A549 (cell line): ENCODE data around the gene CPXM1.

ENCODE experiments used
- CEBPB ChIP-seq, 2 experiments: fragments of >200 bp in 1 of 2; sonication (Bioruptor Twin) in 1 of 2; formaldehyde crosslinking in 1 of 2; IDR thresholded peaks; 2 replicates each; pipeline ENCODE4 v1.6.1; 2012 to 2016
- ESRRA ChIP-seq: fragments of 150-350 bp; IDR thresholded peaks from 2 replicates; pipeline ENCODE4 v1.6.1; 2014; ENCODE audit warnings: mild to moderate bottlenecking, low read length, borderline replicate concordance
- HOXA7 ChIP-seq: fragments of 250-450 bp; sonication (Bioruptor Pico); IDR thresholded peaks from 2 replicates; pipeline ENCODE4 v1.5.0; 2020; ENCODE audit warnings: mild to moderate bottlenecking, moderate library complexity
- MAFK ChIP-seq: fragments of 450-650 bp; IDR thresholded peaks from 2 replicates; pipeline ENCODE4 v1.6.1; 2014; ENCODE audit not compliant: partially characterized antibody
- POLR2A ChIP-seq: IDR thresholded peaks from 2 replicates; pipeline ENCODE4 v1.6.1; 2012; ENCODE audit warnings: mild to moderate bottlenecking, low read length
- TF ChIP-seq, protein P1 (sequence below): fragments of 200-600 bp; sonication (generic); IDR thresholded peaks from 2 replicates; pipeline ENCODE4 v1.6.1; 2016; ENCODE audit warnings: antibody characterized with exemption, mild to moderate bottlenecking, moderate library complexity
- TF ChIP-seq, protein P2 (sequence below): fragments of >200 bp; sonication (Bioruptor Twin); formaldehyde crosslinking; IDR thresholded peaks from 3 replicates; pipeline ENCODE4 v1.5.1; 2016

- TF ChIP-seq ESRRA (no peak), CEBPB (IDR thresholded peaks at IDR 0.05) (no peak), MAFK (no peak), POLR2A (peak; percentile 22; the same call in 1 of the 2 replicates), HOXA7 (CRISPR knock-in tag) (no peak)
- TF ChIP-seq, protein P1, sequence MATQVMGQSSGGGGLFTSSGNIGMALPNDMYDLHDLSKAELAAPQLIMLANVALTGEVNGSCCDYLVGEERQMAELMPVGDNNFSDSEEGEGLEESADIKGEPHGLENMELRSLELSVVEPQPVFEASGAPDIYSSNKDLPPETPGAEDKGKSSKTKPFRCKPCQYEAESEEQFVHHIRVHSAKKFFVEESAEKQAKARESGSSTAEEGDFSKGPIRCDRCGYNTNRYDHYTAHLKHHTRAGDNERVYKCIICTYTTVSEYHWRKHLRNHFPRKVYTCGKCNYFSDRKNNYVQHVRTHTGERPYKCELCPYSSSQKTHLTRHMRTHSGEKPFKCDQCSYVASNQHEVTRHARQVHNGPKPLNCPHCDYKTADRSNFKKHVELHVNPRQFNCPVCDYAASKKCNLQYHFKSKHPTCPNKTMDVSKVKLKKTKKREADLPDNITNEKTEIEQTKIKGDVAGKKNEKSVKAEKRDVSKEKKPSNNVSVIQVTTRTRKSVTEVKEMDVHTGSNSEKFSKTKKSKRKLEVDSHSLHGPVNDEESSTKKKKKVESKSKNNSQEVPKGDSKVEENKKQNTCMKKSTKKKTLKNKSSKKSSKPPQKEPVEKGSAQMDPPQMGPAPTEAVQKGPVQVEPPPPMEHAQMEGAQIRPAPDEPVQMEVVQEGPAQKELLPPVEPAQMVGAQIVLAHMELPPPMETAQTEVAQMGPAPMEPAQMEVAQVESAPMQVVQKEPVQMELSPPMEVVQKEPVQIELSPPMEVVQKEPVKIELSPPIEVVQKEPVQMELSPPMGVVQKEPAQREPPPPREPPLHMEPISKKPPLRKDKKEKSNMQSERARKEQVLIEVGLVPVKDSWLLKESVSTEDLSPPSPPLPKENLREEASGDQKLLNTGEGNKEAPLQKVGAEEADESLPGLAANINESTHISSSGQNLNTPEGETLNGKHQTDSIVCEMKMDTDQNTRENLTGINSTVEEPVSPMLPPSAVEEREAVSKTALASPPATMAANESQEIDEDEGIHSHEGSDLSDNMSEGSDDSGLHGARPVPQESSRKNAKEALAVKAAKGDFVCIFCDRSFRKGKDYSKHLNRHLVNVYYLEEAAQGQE = no peak
- TF ChIP-seq, protein P2, sequence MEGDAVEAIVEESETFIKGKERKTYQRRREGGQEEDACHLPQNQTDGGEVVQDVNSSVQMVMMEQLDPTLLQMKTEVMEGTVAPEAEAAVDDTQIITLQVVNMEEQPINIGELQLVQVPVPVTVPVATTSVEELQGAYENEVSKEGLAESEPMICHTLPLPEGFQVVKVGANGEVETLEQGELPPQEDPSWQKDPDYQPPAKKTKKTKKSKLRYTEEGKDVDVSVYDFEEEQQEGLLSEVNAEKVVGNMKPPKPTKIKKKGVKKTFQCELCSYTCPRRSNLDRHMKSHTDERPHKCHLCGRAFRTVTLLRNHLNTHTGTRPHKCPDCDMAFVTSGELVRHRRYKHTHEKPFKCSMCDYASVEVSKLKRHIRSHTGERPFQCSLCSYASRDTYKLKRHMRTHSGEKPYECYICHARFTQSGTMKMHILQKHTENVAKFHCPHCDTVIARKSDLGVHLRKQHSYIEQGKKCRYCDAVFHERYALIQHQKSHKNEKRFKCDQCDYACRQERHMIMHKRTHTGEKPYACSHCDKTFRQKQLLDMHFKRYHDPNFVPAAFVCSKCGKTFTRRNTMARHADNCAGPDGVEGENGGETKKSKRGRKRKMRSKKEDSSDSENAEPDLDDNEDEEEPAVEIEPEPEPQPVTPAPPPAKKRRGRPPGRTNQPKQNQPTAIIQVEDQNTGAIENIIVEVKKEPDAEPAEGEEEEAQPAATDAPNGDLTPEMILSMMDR = no peak
Observed at GRCh38 chr20:2840967-2841531, 40.6 kb upstream of the CPXM1 start.
